ENCODE data around the gene CRYBG2.

CRYBG2 gene

DNA sequence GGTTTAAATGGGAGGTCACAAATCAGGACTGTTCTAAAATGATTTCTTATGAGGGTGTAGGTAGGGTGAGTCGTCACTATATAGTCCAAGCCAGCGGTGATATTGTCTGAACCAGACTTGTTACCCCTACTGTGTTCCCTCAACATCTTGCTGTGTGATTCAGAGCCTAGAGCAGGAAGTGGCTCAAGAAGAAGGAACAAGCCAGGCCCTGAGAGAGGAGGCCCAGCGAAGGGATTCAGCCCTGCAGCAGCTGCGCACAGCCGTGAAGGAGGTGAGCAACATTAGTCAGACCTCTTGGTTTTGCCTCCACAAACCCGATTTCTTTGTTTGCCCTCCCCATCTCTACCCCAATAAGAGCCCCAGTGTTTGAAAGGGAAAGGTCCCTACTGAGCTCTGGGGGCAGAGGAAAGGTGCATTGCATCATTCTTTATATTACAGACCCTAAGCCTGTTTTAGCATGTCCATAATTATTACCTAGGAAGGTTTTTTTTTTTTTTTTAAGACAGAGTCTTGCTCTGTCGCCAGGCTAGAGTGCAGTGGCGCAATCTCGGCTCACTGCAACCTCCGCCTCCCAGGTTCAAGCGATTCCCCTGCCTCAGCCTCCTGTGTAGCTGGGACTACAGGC is 79.0 kb downstream of the CRYBG2 start:
- DNase-seq (ENCODE audit: low read depth) = peak; percentile 77
- TF ChIP-seq CTCF (conservative IDR thresholded peaks at IDR 0.05; ENCODE audit: control insufficient read depth, insufficient read depth, low read depth, low read length) = no peak
- no peak overlapping the region for H3K4me3 ChIP-seq (ENCODE audit: control insufficient read depth, low read depth, low read length)

Measured in fibroblast of mammary gland (primary cell).